Measurements from ENCODE around the gene TBATA.

TBATA gene

GRCh38 chr10:70779511-70780369, 5.4 kb downstream of the TBATA start:
- no CpG with 5 or more reads among the region's 16 CpGs for whole genome bisulfite sequencing (ENCODE audit: insufficient coverage, insufficient read length)
- H3K4me3 ChIP-seq (ENCODE audit: low read length), result no peak overlapping the region
- no peaks in the 10 kb centered on the region for H3K27me3 ChIP-seq (ENCODE audit: control insufficient read depth, insufficient read depth, low read length)
- H3K4me1 ChIP-seq (ENCODE audit: control insufficient read depth, insufficient read depth, low read length), result no peaks in the 10 kb centered on the region
- no peaks in the 10 kb centered on the region for H3K9me3 ChIP-seq (ENCODE audit: control insufficient read depth, insufficient read depth, low read length)
- no peak for DNase-seq (ENCODE audit: low read depth, low spot score)
- H3K36me3 ChIP-seq (ENCODE audit: control insufficient read depth, insufficient read depth, low read length), result no peaks in the 10 kb centered on the region
- no peak overlapping the region for H3K27ac ChIP-seq (ENCODE audit: low read length)

- WGBS (ENCODE audit: insufficient coverage, insufficient read length), result no CpG with 5 or more reads among the region's 2 CpGs
- H3K4me3 ChIP-seq (ENCODE audit: low read length), result no peak overlapping the region
- H3K27me3 ChIP-seq (ENCODE audit: control insufficient read depth, insufficient read depth, low read length), result no peaks in the 10 kb centered on the region
- DNase-seq (ENCODE audit: low read depth, low spot score), result no peak
- H3K36me3 ChIP-seq (ENCODE audit: control insufficient read depth, insufficient read depth, low read length), result no peaks in the 10 kb centered on the region
- no peaks in the 10 kb centered on the region for H3K4me1 ChIP-seq (ENCODE audit: control insufficient read depth, insufficient read depth, low read length)
- H3K27ac ChIP-seq (ENCODE audit: low read length), result no peak overlapping the region
- no peaks in the 10 kb centered on the region for H3K9me3 ChIP-seq (ENCODE audit: control insufficient read depth, insufficient read depth, low read length)
Measured at GRCh38 chr10:70779088-70779487, 6.1 kb downstream of the TBATA start.

- WGBS (ENCODE audit: insufficient coverage, insufficient read length), result no CpG with 5 or more reads among the region's 9 CpGs
Measured at GRCh38 chr10:70778267-70778924, 6.8 kb downstream of the TBATA start.

GRCh38 chr10:70777063-70777875, 7.9 kb downstream of the TBATA start:
- Histone ChIP-seq H3K27ac (ENCODE audit: low read length) (no peak overlapping the region), H3K27me3 (ENCODE audit: control insufficient read depth, insufficient read depth, low read length) (no peaks in the 10 kb centered on the region), H3K9me3 (ENCODE audit: control insufficient read depth, insufficient read depth, low read length) (no peaks in the 10 kb centered on the region), H3K36me3 (ENCODE audit: control insufficient read depth, insufficient read depth, low read length) (no peaks in the 10 kb centered on the region), H3K4me1 (ENCODE audit: control insufficient read depth, insufficient read depth, low read length) (no peaks in the 10 kb centered on the region), H3K4me3 (ENCODE audit: low read length) (no peak overlapping the region)
- no peak for DNase-seq (ENCODE audit: low read depth, low spot score)
- no CpG with 5 or more reads among the region's 18 CpGs for WGBS (ENCODE audit: insufficient coverage, insufficient read length)

More at GRCh38 chr10:70778267-70778924, 6.8 kb downstream of the TBATA start:
- no peak for DNase-seq (ENCODE audit: low read depth, low spot score)
- Histone ChIP-seq H3K9me3 (ENCODE audit: control insufficient read depth, insufficient read depth, low read length) (no peaks in the 10 kb centered on the region), H3K27ac (ENCODE audit: low read length) (no peak overlapping the region), H3K4me3 (ENCODE audit: low read length) (no peak overlapping the region), H3K36me3 (ENCODE audit: control insufficient read depth, insufficient read depth, low read length) (no peaks in the 10 kb centered on the region), H3K27me3 (ENCODE audit: control insufficient read depth, insufficient read depth, low read length) (no peaks in the 10 kb centered on the region), H3K4me1 (ENCODE audit: control insufficient read depth, insufficient read depth, low read length) (no peaks in the 10 kb centered on the region)

- DNase-seq (ENCODE audit: low read depth, low spot score), result no peak
- H3K4me1 ChIP-seq (ENCODE audit: control insufficient read depth, insufficient read depth, low read length), result no peaks in the 10 kb centered on the region
- H3K27me3 ChIP-seq (ENCODE audit: control insufficient read depth, insufficient read depth, low read length), result no peaks in the 10 kb centered on the region
- H3K27ac ChIP-seq (ENCODE audit: low read length), result no peak overlapping the region
- H3K9me3 ChIP-seq (ENCODE audit: control insufficient read depth, insufficient read depth, low read length), result no peaks in the 10 kb centered on the region
- H3K4me3 ChIP-seq (ENCODE audit: low read length), result no peak overlapping the region
- no peaks in the 10 kb centered on the region for H3K36me3 ChIP-seq (ENCODE audit: control insufficient read depth, insufficient read depth, low read length)
- WGBS (ENCODE audit: insufficient coverage, insufficient read length), result no CpG with 5 or more reads among the region's 11 CpGs
Measured at GRCh38 chr10:70776455-70777005, 8.6 kb downstream of the TBATA start.

GRCh38 chr10:70775679-70776454, 9.3 kb downstream of the TBATA start:
- no peak overlapping the region for H3K27ac ChIP-seq (ENCODE audit: low read length)
- H3K27me3 ChIP-seq (ENCODE audit: control insufficient read depth, insufficient read depth, low read length), result no peaks in the 10 kb centered on the region
- WGBS (ENCODE audit: insufficient coverage, insufficient read length), result no CpG with 5 or more reads among the region's 13 CpGs
- no peak for DNase-seq (ENCODE audit: low read depth, low spot score)
- H3K4me3 ChIP-seq (ENCODE audit: low read length), result no peak overlapping the region
- H3K9me3 ChIP-seq (ENCODE audit: control insufficient read depth, insufficient read depth, low read length), result no peaks in the 10 kb centered on the region
- no peaks in the 10 kb centered on the region for H3K36me3 ChIP-seq (ENCODE audit: control insufficient read depth, insufficient read depth, low read length)
- H3K4me1 ChIP-seq (ENCODE audit: control insufficient read depth, insufficient read depth, low read length), result no peaks in the 10 kb centered on the region

GRCh38 chr10:70774810-70775678, 10.1 kb downstream of the TBATA start:
- Histone ChIP-seq H3K27me3 (ENCODE audit: control insufficient read depth, insufficient read depth, low read length) (no peaks in the 10 kb centered on the region), H3K36me3 (ENCODE audit: control insufficient read depth, insufficient read depth, low read length) (no peaks in the 10 kb centered on the region), H3K4me1 (ENCODE audit: control insufficient read depth, insufficient read depth, low read length) (no peaks in the 10 kb centered on the region), H3K9me3 (ENCODE audit: control insufficient read depth, insufficient read depth, low read length) (no peaks in the 10 kb centered on the region), H3K4me3 (ENCODE audit: low read length) (no peak overlapping the region), H3K27ac (ENCODE audit: low read length) (no peak overlapping the region)
- WGBS (ENCODE audit: insufficient coverage, insufficient read length), result no CpG with 5 or more reads among the region's 14 CpGs
- no peak for DNase-seq (ENCODE audit: low read depth, low spot score)

GRCh38 chr10:70773965-70774809, 11.0 kb downstream of the TBATA start:
- no peak for DNase-seq (ENCODE audit: low read depth, low spot score)
- Histone ChIP-seq H3K4me3 (ENCODE audit: low read length) (no peak overlapping the region), H3K27ac (ENCODE audit: low read length) (no peak overlapping the region), H3K4me1 (ENCODE audit: control insufficient read depth, insufficient read depth, low read length) (no peaks in the 10 kb centered on the region), H3K36me3 (ENCODE audit: control insufficient read depth, insufficient read depth, low read length) (no peaks in the 10 kb centered on the region), H3K27me3 (ENCODE audit: control insufficient read depth, insufficient read depth, low read length) (no peaks in the 10 kb centered on the region), H3K9me3 (ENCODE audit: control insufficient read depth, insufficient read depth, low read length) (no peaks in the 10 kb centered on the region)
- no CpG with 5 or more reads among the region's 14 CpGs for WGBS (ENCODE audit: insufficient coverage, insufficient read length)
